SIG-M5 treated with dmso at 0.1 percent for 504 hours (cell line): Measurements from ENCODE around the gene ZNF638.
A peak's percentile ranks its signal among the peaks of the same experiment; 100 is the strongest.
"Not testable (repeated sequence)": the region's sequence is repeated elsewhere in the genome, so short reads cannot be mapped to it uniquely, and the experiment has no call there.

ENCODE experiments used
- DNase-seq: peaks from one replicate; lab custom pipeline; 2025; ENCODE audit not compliant: unreplicated experiment; lab: John Stamatoyannopoulos, UW

The ZNF638 gene

DNA sequence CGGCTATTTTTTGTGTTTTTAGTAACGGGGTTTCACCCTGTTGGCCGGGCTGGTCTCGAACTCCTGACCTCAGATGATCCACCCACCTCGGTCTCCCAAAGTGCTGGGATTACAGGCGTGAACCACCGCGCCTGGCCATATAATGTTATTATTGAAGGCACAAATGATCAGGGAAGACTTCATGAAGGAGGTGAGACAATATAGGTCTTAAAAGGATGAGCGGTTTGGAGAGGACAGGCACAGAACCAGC, 326 bp upstream of the ZNF638 start:
- DNase-seq: not testable (repeated sequence)

DNA sequence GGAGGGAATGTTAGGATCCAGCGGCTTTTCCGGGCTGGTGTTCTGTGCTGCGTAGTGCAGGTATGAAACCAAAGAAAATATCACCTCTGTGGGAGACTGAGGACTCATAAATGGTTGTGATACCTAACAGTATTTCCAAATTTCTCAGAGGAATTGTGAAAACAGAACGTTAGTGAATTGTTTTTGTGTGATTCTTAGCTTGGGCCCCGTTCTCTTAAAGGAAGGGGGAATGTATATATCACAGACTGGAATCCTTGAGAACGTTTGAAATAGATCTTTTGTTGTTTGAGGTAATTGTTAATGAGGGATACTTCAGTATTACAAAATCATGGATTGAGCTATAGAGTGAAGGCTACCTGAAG, 834 bp downstream of the ZNF638 start:
- peak; percentile 57 for DNase-seq

DNA sequence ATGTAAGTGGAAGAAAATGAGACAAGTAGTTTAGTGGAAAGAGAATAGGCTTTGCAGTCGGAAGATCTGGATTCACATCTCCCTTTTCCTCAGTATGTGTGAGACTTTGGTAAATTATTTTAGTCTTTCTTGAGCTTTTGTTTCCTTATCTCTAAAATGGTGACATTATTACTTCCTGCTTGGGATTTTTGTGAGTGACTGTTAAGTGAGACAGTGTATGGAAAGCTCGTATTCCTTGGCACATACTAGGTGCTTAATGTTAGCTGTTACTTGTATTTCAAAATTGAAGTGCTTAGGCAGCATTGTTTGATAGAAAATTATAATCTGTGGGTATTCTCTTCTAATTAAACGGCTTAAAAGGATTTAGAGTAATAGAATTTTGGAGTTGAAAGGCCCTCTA, 2.0 kb downstream of the ZNF638 start:
- DNase-seq: no peak

DNA sequence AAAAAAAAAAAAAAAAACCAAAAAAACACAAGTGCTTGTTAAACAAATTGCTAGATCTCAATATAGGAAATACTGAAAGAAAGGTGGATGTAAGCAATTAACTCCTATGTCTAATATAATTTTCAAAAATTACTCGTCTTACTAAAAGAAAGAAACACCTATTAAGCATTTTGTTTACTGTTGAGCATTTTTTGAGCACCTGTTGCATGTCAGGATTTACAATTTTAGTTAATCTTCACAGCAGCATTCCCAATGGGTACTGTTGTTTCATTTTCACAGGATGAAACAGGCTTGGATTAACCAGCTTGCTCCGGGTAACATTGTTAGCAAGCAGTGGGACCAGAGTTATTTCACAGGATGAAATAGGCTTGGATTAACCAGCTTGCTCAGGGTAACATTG, 4.8 kb downstream of the ZNF638 start:
- no peak for DNase-seq

DNA sequence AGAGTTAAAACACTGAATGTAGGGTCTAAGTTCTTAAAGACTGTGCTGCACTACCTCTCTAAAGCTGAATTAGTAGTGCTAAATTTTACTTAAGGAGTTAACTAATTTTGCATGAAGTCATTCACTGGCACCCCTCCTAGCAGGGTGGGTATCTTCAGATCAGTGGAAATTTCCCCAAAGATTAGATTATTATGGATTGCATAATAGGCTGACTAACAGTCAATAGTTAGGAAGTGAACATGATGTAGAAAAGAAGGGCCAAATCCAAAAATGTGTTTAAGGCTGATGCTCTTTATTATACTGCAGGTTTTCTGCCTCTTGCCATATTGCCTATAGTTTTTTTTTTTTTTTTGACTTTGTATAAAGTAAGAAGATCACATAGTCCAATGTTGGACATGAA, 5.2 kb downstream of the ZNF638 start:
- no peak for DNase-seq

DNA sequence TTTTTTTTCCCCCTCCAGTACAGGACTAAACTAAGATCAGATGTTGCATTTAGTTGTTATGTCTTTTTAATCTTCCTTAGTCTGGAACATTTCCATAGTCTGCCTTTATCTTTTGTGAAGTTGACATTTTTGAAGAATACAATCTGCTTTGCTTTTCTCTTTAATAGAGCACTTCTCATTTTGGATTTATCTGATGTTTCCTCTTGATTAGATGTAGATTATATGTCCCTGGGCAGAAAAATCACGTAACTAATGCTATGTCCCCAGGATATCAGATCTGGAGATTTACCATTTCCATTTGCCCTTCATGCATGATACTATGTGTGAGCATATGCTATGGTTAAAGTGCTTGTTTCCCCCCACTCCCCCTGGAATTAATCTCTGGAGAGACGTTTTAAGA, 6.2 kb downstream of the ZNF638 start:
- DNase-seq: no peak

DNA sequence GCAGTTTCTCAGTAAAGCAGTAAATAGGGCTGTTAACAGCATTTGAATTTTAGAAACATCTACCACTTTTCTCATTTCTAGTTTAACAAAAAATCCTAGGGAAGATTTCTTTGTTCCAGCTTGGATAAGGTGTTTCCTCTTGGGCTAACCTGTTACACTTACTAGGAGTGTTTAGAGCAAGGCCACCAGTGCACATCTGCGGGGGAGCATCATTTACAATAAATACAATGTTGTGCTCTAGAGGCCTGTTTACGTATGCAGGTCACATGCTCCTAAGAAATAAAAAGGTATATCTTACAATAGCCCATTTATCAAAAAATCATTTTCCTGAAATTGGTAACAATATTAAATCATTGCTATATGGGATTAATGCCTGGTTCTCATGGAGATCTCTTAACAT, 8.1 kb downstream of the ZNF638 start:
- DNase-seq: no peak

DNA sequence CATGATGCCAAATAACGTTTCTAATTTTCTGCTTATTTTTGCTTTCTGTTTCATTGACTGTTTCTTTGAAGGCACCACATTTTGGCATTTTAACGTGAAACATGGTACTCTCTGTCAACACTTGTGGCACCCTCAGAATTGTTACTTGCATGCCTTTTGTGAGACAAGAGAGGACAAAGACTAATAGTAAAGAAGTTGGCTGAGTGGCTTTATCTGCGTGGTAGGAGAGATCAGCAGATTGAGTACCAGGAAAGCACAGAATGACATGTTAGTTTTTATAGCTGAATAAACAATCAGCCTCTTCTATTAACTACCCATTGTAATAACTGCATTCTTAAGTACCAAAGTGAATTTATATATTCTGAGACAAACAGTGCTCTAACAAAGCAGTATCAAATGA, 8.6 kb downstream of the ZNF638 start:
- no peak for DNase-seq

DNA sequence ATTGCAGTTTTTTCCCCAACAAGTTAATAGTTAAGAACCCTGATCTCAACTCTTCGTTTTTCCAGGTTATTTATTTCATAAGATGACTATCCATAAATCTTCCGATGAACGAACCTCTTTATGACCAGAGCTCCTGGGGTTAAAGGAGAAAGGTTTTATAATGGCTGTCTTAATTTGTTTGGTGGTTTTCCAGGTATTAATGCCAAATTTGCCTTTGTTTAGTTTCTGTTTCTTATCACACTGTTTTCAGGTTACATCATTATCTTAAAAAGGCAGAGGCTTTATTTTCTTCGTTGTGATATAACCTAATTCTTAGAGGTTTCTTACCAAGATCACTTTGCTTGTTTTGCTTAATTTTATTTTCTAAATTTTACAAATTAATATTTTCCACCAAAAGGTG, 10.1 kb downstream of the ZNF638 start:
- DNase-seq: no peak

DNA sequence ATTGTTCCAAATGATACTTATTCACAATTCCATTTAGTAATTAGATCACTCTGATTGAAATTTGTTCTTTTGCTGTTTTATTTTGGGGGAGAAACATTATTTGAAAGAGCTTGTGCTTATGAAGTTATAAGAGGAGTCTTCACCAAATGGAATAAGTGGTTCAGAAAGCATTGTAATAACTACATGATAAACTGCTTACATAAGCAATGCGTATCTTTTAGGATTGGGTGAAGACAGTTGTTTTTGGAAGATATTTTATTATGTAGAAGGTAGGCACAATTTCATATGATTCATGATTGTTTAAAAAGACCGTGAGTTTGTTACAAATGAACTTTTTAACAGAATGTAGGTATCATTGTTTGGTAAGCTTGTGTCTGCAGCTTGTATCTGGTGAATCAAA, 14.5 kb downstream of the ZNF638 start:
- no peak for DNase-seq

DNA sequence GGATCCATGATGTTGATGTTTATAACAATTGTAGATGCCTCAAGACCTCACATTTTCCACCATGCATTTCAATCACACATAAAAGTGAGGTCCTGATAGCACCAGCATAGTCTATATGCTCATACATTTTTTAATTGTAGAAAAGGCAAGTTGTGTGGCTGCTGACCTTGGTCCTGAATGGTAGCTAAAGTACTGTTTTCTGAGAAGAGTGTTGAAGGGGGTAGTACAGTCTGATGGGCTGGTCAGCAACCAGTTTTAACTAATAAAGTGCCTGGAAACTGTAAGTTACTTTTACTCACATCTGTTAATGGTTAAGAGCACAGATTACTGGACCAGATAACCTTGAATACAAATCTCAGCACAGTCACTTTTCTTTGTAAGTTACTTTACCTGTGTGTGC, 15.9 kb downstream of the ZNF638 start:
- DNase-seq: peak; percentile 31

DNA sequence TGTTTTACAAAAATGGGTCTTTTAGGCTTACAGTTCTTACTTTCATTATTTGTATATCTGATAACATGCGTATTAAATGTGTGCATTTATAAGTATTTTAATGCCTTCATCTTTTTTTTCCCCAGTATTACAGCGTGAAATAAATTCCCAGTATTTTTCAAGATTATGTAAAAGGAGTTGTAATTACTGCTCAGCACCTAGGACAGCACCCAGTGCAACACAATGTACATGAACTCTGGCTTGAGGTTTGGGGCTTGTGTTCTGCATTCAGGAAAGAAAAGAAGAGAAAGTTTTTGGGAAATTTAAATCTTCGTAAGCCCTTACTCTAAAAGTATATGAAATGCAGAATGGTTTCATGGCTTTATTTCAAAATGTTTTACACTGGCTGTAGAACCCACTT, 16.7 kb downstream of the ZNF638 start:
- peak; percentile 31 for DNase-seq

DNA sequence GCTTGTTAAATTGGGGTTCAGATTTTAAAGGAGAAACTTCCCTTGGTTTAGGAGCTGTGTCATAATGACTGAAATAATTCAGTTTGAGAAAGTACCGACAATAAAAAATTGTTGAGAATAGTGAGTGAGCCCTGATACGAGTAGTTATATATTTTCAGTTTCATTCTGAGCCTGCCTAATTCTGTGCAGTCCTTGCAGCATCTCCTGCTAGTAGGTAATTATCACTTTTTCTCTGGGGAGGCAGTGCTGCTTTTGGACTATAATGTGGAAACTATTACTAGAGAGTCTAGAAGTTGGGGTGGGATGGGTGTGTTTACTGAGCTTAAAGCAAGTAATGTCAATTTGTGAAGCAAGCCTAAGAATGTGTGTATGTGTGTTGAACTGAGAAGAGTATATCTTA, 21.7 kb downstream of the ZNF638 start:
- DNase-seq: no peak

DNA sequence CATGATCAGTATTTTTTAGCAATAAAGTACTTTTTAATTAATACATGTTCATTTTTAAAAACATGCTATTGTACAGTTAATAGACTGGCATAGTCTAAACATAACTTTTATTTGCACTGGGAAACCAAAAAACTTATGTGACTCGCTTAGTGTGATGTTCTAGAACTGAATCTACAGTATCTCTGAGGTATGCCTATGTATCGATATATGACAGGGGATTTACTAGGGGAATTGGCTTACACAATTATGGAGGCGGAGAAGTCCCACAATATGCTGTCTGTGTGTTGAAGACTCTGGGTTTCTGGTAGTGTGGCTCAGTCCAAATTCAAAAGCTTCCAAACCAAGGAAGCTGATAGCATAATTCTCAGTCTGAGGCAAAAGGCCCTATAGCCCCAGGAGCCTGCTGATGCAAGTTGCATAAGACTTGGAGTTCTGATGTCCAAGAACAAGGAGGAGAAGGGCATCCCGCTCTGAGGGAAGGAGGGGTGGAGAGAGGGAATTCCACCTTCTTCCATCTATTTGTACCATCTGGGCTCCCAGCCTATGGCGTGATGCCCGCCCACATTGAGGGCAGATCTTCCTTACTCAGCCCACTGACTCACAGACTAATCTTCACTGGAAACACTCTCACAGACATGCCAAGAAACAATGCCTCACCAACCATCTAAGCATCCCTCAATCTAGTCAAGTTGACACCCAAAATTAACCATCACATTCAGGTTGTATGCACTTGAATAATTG, 27.5 kb downstream of the ZNF638 start:
- no peak for DNase-seq

DNA sequence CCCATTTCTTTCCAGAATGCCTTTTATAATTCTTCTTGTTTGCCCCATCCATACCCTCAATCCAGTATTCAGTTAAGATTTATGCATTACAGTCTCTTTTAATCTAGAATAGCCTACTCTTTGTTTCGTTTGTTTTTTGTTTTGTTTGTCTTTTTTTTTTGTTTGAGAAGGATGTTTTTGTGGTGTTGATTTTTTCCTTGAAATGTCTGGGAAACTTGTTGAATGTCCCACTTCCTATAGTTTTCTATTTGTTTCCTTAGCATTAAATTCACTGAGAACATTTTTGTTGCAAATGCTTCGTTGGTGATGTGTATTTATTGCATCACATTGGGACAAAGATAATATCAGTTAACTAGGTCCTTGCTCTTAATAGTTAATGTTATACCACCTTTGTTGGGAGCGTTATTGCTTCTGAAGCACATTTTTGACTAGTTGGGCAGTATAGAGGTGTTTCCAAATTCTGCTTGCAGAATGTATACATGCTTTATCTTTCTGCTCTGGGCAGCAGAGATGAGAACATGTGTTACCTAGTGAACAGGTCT, 28.9 kb downstream of the ZNF638 start:
- DNase-seq: no peak

DNA sequence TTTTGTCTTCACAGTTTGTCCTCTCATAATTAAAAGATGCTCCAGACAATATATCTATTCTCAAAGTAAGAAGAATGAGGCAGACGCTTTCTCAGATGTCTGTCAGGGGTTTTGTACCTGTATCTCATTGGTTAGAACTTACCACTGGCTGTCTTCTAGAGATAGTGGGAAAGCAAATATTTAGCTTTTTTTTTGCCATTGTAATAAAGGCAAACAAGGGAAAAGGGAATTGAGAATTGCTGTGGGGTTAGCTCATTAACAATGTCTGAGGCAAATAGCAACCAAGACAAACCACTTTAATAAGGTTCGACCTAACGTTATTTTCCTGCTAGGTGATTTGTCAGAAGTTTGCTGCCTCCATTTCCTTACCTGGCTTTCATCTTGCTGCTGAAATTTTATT, 30.0 kb downstream of the ZNF638 start:
- no peak for DNase-seq

DNA sequence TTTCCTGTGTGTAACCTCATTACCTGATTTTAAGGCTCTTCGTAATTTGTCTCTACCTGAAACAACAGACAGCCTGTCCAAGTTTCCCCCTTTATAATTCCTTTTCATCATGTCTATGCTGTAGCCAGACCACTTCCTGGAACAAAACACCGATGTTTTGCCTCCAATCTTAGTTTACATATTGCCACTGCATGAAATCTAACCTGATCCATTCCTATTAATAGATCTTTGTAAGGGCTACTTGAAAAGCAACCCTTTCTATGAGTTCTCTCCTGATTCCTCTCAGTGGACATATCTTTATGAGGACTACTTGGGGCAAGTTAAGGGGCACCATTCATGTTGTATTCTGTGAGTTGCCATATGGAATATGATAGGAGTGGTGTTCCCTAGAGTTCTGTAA, 30.9 kb downstream of the ZNF638 start:
- no peak for DNase-seq

DNA sequence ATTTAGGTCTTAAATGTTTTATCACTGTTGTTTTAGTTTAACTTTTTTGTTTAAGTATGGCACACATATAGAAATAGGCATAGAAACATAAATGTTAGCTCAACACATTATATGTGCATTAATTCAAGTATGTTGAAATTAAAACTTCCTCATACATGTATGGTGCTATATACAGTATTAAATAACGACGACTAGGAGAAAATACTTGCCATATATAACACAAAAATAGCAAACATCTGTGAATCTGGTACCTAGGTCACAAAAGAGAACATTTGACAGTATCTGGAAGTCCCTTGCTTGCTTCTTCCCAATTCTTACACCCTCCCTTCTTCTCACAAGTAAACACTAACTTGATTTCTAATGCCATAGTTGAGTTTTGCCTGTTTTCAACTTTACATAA, 38.4 kb downstream of the ZNF638 start:
- no peak for DNase-seq

DNA sequence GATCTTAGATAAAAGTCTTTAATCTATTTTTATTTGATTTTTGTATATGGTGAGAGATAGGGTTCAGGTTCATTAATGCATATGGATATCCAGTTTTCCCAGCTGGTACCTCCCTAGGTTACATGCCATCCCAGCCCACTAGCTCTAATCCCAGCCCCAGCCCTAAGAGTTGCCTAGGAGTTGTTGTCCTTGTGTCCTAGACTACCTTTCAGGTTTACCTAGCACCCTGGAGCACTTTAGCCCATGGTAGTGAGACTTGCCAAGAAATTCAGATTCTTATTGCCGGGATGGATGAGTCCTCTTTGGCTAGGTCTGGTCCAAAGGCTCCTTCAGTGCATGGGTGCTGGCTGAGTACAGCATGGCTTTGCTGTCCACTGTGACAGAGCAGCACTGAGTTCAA, 40.5 kb downstream of the ZNF638 start:
- no peak for DNase-seq

DNA sequence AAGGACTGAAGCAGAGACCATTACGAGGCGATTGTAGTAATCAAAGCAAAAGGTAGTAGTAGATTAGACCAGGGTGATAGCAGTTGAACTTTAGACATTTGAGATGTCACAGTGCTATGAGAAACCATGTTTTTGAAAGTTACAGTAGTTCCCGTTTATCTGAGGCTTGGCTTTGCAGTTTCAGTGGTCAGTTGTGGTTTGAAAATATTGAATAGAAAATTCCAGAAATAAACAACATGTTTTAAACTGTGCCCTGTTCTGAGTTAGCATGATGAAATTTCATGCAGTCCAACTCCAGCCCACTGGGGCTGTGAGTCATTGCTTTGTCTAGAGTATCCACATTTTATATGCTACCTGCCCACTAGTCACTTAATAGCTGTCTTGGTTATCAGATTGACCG, 47.5 kb downstream of the ZNF638 start:
- peak; percentile 8 for DNase-seq

DNA sequence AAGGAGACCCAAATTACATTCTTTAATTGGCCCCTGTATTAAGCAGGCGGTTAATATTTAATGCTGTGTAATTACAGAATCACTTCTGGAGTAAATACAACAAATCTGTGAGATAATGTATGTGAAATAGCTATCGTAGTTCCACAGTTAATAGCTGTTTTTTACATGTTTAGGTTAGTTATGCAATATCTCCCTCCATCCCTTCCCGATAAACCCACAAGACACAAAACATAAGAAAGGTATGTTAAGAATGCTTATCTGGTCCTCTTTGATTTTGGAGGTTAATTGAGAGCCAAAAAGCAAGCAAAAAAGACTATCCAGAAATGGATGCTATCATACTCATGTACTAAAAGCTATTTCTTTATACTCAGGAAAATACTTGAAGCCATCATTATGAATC, 49.1 kb downstream of the ZNF638 start:
- no peak for DNase-seq

DNA sequence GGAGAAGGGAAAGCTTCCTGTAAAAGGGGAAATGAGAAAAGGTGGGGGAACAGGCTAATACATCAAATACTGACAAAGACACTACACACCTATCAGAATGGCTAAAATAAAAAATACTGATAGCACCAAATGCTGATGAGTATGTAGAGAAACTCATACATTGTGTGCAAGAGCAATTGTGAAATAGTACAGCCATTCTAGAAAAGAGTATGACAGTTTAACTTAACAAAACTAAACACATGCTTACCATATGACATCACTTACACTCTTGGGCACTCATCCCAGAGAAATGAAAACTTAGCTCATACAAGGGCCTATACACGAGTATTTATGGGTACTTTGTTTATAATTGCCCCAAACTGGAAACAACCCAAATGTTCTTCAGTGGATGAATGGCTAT, 53.4 kb downstream of the ZNF638 start:
- DNase-seq: no peak

DNA sequence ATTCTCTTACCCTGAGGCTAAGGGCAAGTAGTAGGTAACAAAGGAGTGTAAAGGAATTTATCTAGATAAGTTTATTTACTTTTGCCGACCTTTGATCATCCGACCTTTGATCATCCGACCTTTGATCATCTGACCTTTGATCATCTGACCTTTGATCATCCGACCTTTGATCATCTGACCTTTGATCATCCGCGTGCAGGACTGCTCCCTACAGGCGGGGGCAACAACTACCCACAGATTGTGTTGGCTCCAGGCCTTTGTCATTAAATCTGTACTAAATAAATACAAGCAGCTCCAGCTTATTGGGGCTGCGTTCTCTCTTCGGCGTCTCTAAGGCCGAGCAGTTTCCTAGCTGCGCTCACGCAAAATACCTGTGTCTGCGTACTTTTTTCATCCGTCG, 56.6 kb downstream of the ZNF638 start:
- DNase-seq: no peak
